GM13977 (cell line): ENCODE data around the gene NT5C.

Experiments
- DNase-seq: peaks from one replicate; pipeline ENCODE4 v3.0.0; 2012; ENCODE audit warnings: low spot score
- in situ Hi-C: fragments of 300-500 bp; cut with MboI; formaldehyde crosslinking; loops from one replicate; pipeline ENCODE4 v1.12.0; 2022; ENCODE audit warnings: low sequenced_read_pairs, low pct_unique_long_range_greater_than_20kb, mixed read lengths, inconsistent platforms; ENCODE audit not compliant: unreplicated experiment
- TF ChIP-seq, protein P1 (sequence below): IDR thresholded peaks from 2 replicates; pipeline ENCODE4 v1.5.1; 2012; ENCODE audit warnings: mild to moderate bottlenecking, control low read depth; ENCODE audit not compliant: insufficient read depth; ENCODE audit errors: extremely low read depth, missing control alignments

NT5C gene

GRCh38 chr17:75093548-75094158 is 37.9 kb downstream of the NT5C start:
- in situ Hi-C loops, result no loop called here
- DNase-seq, result no peak
- TF ChIP-seq, protein P1, sequence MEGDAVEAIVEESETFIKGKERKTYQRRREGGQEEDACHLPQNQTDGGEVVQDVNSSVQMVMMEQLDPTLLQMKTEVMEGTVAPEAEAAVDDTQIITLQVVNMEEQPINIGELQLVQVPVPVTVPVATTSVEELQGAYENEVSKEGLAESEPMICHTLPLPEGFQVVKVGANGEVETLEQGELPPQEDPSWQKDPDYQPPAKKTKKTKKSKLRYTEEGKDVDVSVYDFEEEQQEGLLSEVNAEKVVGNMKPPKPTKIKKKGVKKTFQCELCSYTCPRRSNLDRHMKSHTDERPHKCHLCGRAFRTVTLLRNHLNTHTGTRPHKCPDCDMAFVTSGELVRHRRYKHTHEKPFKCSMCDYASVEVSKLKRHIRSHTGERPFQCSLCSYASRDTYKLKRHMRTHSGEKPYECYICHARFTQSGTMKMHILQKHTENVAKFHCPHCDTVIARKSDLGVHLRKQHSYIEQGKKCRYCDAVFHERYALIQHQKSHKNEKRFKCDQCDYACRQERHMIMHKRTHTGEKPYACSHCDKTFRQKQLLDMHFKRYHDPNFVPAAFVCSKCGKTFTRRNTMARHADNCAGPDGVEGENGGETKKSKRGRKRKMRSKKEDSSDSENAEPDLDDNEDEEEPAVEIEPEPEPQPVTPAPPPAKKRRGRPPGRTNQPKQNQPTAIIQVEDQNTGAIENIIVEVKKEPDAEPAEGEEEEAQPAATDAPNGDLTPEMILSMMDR, result no peak

GRCh38 chr17:75091855-75092327 is 39.7 kb downstream of the NT5C start:
- in situ Hi-C loops, result no loop called here
- TF ChIP-seq, protein P1, result no peak
- DNase-seq, result no peak

- no peak for DNase-seq
- TF ChIP-seq, protein P1, result no peak
- in situ Hi-C loops, result no loop called here
Observed at GRCh38 chr17:75090871-75091854, 40.4 kb downstream of the NT5C start.

GRCh38 chr17:75088465-75089417 is 42.8 kb downstream of the NT5C start:
- TF ChIP-seq, protein P1, result no peak
- no peak for DNase-seq
- in situ Hi-C loops, result no loop called here

DNA sequence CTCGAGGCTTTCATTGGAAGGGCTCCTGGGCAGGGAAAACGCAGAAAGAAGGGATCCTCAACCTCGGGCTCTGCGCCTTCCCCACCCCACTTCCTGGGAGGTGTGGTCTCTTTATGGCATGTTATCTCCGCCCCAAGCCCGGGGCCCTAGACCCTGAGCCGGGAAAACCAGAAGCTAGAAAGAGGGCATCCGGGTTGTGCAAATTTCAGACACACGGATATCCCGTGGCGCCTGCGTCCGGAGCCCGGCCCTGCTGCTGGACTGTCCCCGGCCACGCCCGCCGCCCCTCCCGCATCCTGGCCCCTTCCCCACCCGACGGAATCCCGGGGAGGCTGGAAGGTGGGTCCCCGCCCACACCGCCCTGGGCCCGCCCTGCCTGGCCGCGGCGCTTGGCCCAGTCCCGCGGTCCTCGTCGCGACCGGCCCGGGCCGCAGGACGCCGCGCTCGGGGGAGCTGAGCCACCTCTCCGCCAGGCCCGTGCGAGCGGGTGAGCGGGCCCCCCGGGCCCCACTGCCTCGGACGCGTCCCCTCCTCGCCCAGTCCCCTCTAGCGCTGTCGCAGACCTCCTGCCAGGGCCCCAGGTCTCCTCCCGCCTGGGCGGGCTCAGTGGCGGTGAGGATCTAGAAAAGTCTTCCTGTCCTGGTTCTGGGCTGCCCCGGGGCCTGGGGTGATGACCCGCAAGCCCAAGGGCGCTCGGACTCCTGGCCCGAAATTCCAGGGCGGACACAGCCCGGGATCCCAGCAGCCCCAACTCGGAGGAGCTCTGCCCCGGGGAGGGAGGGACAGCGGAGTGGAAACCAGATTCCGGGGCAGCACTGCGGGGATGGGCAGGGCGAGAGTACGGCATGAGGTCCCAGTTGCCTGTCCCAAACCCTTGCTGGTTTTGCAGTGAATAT is 43.7 kb downstream of the NT5C start, which contains the start of gene SLC16A5:
Gene SLC16A5 (plus strand): TSS at position 397 of the 896 bp plus-strand sequence. CDS start 5,683 bp downstream, outside the sequence.
- DNase-seq, result peak; percentile 66
- TF ChIP-seq, protein P1, result no peak
- in situ Hi-C loops, result no loop called here
